KMS-11 (cell line): ENCODE results near the gene RBMX.

Source experiments
- H2AFZ ChIP-seq: fragments of 200-600 bp; sonication (generic); 2 replicates; pipeline ENCODE4 v1.6.1; 2016; ENCODE audit warnings: antibody characterized with exemption, mixed run types, low read depth
- H3K27ac ChIP-seq: fragments of 200-600 bp; sonication (generic); 2 replicates; pipeline ENCODE4 v1.6.1; 2016; ENCODE audit warnings: mild to moderate bottlenecking, mixed run types
- H3K27me3 ChIP-seq: fragments of 200-600 bp; sonication (generic); 2 replicates; pipeline ENCODE4 v1.6.1; 2017; ENCODE audit warnings: mild to moderate bottlenecking, low read depth, mixed run types, moderate library complexity; ENCODE audit not compliant: insufficient read depth
- H3K36me3 ChIP-seq: fragments of 200-600 bp; sonication (generic); 2 replicates; pipeline ENCODE4 v1.6.1; 2017; ENCODE audit warnings: mild to moderate bottlenecking, mixed run types; ENCODE audit not compliant: insufficient read depth
- H3K4me1 ChIP-seq: fragments of 200-600 bp; sonication (generic); 2 replicates; pipeline ENCODE4 v1.6.1; 2016; ENCODE audit warnings: mild to moderate bottlenecking, low read depth, mixed run types; ENCODE audit not compliant: poor library complexity, severe bottlenecking
- H3K4me2 ChIP-seq: fragments of 200-600 bp; sonication (generic); 2 replicates; pipeline ENCODE4 v1.7.0; 2016; ENCODE audit warnings: mild to moderate bottlenecking, mixed run types
- H3K4me3 ChIP-seq: fragments of 200-600 bp; sonication (generic); IDR thresholded peaks from 2 replicates; pipeline ENCODE4 v1.6.1; 2017; ENCODE audit warnings: low read depth, low read length, mixed read lengths; ENCODE audit not compliant: insufficient read depth
- H3K79me2 ChIP-seq: fragments of 200-600 bp; sonication (generic); 2 replicates; pipeline ENCODE4 v1.6.1; 2016; ENCODE audit warnings: low read depth, mixed run types; ENCODE audit not compliant: insufficient read depth
- H3K9ac ChIP-seq: fragments of 200-600 bp; sonication (generic); 2 replicates; pipeline ENCODE4 v1.6.1; 2016; ENCODE audit warnings: mild to moderate bottlenecking, mixed run types
- H4K20me1 ChIP-seq: fragments of 200-600 bp; sonication (generic); 2 replicates; pipeline ENCODE4 v1.6.1; 2016; ENCODE audit warnings: mild to moderate bottlenecking, mixed run types; ENCODE audit not compliant: insufficient read depth
- TF ChIP-seq, protein P1 (sequence below): fragments of 200-600 bp; sonication (generic); conservative IDR thresholded peaks from 2 replicates; pipeline ENCODE4 v1.6.1; 2017; ENCODE audit warnings: low read depth, mild to moderate bottlenecking, antibody characterized with exemption, low read length, moderate library complexity, mixed read lengths

Gene RBMX

GRCh38 chrX:136851526-136851925 lies 29.0 kb downstream of the RBMX start:
- Histone ChIP-seq H3K9ac (no peak overlapping the region), H2AFZ (no peak overlapping the region), H3K79me2 (no peaks in the 10 kb centered on the region)

GRCh38 chrX:136850441-136851175 lies 29.9 kb downstream of the RBMX start:
- Histone ChIP-seq H3K27me3 (no peaks in the 10 kb centered on the region), H3K4me2 (no peak overlapping the region), H4K20me1 (no peaks in the 10 kb centered on the region), H3K4me3 (no peak overlapping the region), H2AFZ (no peak overlapping the region), H3K27ac (no peak overlapping the region), H3K9ac (no peak overlapping the region), H3K4me1 (no peaks in the 10 kb centered on the region), H3K79me2 (no peaks in the 10 kb centered on the region), H3K36me3 (no peaks in the 10 kb centered on the region)
- TF ChIP-seq, protein P1, sequence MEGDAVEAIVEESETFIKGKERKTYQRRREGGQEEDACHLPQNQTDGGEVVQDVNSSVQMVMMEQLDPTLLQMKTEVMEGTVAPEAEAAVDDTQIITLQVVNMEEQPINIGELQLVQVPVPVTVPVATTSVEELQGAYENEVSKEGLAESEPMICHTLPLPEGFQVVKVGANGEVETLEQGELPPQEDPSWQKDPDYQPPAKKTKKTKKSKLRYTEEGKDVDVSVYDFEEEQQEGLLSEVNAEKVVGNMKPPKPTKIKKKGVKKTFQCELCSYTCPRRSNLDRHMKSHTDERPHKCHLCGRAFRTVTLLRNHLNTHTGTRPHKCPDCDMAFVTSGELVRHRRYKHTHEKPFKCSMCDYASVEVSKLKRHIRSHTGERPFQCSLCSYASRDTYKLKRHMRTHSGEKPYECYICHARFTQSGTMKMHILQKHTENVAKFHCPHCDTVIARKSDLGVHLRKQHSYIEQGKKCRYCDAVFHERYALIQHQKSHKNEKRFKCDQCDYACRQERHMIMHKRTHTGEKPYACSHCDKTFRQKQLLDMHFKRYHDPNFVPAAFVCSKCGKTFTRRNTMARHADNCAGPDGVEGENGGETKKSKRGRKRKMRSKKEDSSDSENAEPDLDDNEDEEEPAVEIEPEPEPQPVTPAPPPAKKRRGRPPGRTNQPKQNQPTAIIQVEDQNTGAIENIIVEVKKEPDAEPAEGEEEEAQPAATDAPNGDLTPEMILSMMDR = no peak

More at GRCh38 chrX:136851526-136851925, 29.0 kb downstream of the RBMX start:
- Histone ChIP-seq H3K4me2 (no peak overlapping the region), H3K36me3 (no peaks in the 10 kb centered on the region), H3K27me3 (no peaks in the 10 kb centered on the region), H3K4me1 (no peaks in the 10 kb centered on the region), H3K27ac (no peak overlapping the region), H3K4me3 (no peak overlapping the region), H4K20me1 (no peaks in the 10 kb centered on the region)
- TF ChIP-seq, protein P1 = no peak

- no peaks in the 10 kb centered on the region for H3K36me3 ChIP-seq
- H2AFZ ChIP-seq = no peak overlapping the region
- H3K4me2 ChIP-seq = no peak overlapping the region
- H3K4me3 ChIP-seq = no peak overlapping the region
- H3K27ac ChIP-seq = no peak overlapping the region
- H4K20me1 ChIP-seq = no peaks in the 10 kb centered on the region
- TF ChIP-seq, protein P1 = no peak
- H3K9ac ChIP-seq = no peak overlapping the region
- no peaks in the 10 kb centered on the region for H3K79me2 ChIP-seq
- H3K4me1 ChIP-seq = no peaks in the 10 kb centered on the region
- H3K27me3 ChIP-seq = no peaks in the 10 kb centered on the region
Measured at GRCh38 chrX:136849395-136849794, 31.1 kb downstream of the RBMX start.

GRCh38 chrX:136847874-136848273 lies 32.7 kb downstream of the RBMX start:
- H3K27me3 ChIP-seq = no peaks in the 10 kb centered on the region
- TF ChIP-seq, protein P1 = no peak
- H3K4me1 ChIP-seq = no peaks in the 10 kb centered on the region
- no peak overlapping the region for H3K9ac ChIP-seq
- no peak overlapping the region for H3K4me2 ChIP-seq
- no peaks in the 10 kb centered on the region for H3K36me3 ChIP-seq
- no peak overlapping the region for H3K27ac ChIP-seq
- no peaks in the 10 kb centered on the region for H4K20me1 ChIP-seq
- H3K79me2 ChIP-seq = no peaks in the 10 kb centered on the region
- no peak overlapping the region for H2AFZ ChIP-seq
- no peak overlapping the region for H3K4me3 ChIP-seq
